HG03571 (cell line): ENCODE data around the gene OSBPL10.

Experiments
- ATAC-seq: cut with Tn5 transposase; IDR thresholded peaks from one replicate; pipeline ENCODE4 v1.9.1; 2021; ENCODE audit not compliant: unreplicated experiment

OSBPL10 gene

GRCh38 chr3:31960793-31961431 is 20.1 kb downstream of the OSBPL10 start:
- ATAC-seq = peak; percentile 65

- peak; percentile 31 for ATAC-seq
These were observed 20.9 kb downstream of the OSBPL10 start for GRCh38 chr3:31959951-31960792.

GRCh38 chr3:31959251-31959650 is 21.8 kb downstream of the OSBPL10 start:
- no peak for ATAC-seq

DNA sequence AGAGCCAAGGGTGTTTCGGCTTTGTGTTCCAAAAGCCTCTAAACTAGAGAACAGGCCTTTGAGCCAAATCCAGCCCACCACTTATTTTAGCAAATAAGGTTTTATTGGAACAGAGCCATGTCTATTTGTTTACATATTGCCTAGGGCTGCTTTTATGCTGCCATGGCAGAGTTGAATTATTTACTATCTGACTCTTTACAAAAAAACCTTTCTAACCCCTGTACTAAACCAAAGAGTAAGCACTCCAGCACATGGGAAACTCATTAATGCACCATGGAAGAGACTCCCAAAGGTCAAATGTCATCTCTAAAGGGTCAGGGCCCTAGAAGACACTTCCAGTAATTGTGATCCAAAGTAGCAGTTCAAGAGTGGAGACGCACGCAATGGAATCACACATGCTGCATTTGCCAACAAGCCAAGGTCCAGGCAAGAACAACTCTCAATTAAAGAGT is 22.3 kb downstream of the OSBPL10 start:
- ATAC-seq = no peak

DNA sequence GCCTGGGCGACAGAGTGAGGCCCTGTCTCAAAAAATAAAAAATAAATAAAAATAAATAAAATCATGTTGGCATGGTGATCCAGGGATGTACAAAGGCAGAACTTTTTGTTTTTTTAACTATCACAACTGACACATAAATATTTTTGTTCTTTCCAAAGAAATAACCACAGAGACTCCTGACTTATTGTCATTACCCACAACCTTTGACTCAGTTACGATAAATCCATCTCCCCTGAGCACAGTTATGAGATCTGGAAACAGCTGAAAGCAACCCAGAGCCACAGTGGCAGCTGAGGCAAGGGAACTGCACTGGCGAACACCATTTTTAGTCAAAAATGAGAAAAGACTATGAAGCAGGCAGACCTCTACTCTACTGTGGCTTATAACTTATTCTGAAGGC is 24.0 kb downstream of the OSBPL10 start:
- no peak for ATAC-seq

DNA sequence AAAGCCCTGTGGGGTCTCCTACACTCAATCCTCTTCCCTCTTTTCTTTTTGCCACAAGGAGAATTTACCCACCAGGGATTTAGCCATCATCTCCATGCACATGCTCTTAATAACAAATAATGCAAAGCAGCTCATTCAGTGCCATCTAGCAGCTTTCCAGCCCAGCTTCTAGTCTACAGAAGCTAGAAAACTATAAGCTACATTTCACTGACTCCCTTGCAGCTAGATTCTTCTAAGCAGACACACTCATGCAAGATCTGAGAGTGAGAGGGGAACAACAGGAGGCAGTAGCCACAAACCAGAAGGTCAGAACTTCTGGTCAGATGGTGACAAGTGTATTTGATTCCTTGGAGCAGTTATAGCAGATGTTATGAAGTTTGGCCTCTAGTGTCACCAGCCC is 25.5 kb downstream of the OSBPL10 start:
- ATAC-seq = no peak

DNA sequence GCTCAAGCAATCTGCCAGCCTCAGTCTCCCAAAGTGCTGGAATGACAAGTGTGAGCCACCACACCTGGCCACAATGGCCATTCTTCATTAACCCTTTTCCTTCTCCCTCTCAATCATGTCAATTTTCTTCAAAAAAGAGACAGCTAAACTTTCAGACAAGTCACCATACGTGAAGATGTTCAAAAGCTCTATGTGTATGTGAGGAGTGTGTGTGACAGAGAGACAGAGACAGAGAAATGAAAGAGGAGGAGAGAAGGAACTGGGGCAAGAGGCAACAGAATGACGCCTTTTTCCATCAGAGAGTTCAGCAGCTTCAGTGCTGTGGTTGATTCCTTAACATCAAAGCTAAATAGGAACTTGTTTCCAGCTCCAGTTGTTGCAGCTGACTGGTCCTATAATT is 27.4 kb downstream of the OSBPL10 start:
- no peak for ATAC-seq

DNA sequence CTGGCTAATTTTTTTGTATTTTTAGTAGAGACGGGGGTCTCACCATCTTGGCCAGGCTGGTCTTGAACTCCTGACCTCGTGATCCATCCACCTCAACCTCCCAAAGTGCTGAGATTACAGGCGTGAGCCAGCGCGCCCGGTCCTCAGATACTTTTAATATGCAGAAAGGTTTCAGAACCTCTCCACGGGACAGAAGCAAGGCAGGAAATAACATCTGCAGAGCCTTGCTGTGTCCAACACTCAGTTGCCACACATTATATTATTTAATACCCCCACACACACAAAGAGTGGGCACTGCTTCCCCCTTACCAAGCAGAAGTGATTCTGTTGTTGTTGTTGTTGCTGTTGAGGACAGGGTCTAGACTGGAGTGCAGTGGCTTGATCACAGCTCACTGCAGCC is 28.0 kb downstream of the OSBPL10 start:
- ATAC-seq = no peak

GRCh38 chr3:31952205-31952604 is 28.9 kb downstream of the OSBPL10 start:
- peak; percentile 83 for ATAC-seq

DNA sequence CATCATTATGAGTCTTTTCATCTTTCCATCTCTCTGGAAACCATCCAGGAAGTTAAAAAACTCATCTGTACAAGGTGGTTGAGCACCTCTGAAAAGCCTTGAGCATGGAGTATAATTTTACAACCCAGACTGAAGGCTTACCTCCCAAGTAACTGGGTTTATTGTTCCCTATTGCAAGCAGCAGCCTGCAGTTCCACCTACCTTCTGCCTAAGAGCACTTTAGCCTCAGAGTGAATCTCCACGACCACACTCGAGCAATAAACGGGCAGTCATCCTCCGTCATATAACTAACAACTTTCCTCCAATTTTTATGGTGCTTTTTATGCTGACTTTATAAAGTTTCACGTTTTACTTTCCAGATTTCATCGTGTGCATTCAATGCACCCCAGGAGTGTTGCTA is 32.8 kb downstream of the OSBPL10 start:
- ATAC-seq = no peak

GRCh38 chr3:31947671-31948091 is 33.4 kb downstream of the OSBPL10 start:
- ATAC-seq = no peak

DNA sequence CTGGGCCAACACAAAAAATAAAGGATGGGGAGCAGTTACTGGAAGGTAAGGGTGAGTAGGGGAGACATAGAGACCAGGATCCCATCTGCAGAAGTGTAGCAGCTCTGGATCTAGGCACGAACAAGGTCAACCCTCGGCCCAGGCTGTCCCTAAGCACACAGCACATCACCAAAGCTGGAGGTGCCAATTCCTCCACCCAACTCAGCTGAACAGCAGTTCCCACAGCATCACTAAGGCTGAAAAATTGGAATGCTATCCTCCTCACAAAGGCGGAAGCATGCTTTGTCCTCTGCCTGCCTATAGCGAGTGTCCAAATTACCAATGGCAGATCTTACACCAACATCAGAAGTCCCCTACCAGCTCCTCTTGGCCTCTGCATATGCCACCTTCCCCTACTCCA is 33.9 kb downstream of the OSBPL10 start:
- ATAC-seq = no peak

DNA sequence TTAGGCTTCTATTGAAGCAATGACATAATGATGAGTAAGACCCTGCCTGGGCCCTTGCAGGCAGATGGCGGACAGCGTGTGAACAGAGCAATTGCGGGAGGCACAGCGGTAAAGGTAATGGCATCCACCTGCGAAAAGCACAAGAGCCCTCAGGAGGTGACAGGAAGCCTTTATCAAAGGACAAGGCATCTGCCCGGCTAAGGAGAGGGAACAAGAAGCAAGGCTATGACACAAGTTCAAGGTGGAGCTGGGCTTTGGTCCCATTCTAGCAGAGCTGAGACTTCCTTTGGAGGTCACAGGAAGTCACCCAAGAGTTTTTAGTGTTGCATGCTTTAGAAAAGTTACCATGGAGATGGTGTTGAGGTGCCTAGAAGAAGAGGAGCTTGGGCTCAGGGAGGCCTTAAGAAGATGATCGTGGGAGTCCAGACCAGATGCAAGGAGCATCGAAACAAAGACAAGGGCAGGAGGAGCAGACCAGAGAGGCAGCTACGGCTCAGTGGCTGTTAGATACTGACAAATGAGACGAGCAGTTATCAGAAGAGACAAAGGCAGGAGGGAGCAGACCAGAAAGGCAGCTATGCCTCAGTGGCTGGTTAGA is 34.5 kb downstream of the OSBPL10 start:
- no peak for ATAC-seq

DNA sequence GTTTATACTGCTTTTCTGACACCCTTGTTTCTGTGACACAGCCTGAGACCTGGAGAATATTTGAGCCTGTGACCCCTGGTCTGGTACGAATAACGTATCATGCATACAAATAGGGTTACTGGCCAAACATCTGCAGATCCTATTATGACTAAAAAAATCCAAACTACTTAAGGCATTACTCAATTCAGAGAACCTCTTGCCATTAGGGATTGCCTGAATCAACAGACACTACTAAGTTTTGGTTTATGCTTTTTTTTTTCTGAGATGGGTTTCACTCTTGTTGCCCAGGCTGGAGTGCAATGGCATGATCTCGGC is 35.4 kb downstream of the OSBPL10 start:
- no peak for ATAC-seq

GRCh38 chr3:31943041-31943440 is 38.0 kb downstream of the OSBPL10 start:
- no peak for ATAC-seq

GRCh38 chr3:31942446-31942845 is 38.6 kb downstream of the OSBPL10 start:
- no peak for ATAC-seq

- ATAC-seq = no peak
These were observed 43.8 kb downstream of the OSBPL10 start for GRCh38 chr3:31937225-31937624.

GRCh38 chr3:31936420-31937060 is 44.5 kb downstream of the OSBPL10 start:
- ATAC-seq = no peak

DNA sequence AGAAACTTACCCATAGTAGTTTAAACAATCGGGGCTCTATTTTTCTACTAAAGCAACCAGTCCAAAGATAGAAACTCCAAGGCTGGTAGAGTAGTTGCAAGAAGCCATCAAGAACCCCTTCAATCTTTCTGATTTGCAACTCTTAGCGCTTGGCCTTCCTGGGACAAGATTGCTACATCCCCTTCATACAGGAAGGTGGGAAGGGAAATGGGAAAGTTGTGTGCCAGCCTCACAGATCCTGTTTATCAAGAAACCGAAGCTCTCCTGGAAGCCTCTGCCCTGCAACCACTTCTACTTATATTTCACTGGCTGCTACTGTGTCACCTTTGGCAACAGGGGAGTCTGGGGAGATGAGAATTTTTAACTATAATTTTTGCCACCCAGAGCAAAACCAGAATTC is 46.2 kb downstream of the OSBPL10 start:
- no peak for ATAC-seq

DNA sequence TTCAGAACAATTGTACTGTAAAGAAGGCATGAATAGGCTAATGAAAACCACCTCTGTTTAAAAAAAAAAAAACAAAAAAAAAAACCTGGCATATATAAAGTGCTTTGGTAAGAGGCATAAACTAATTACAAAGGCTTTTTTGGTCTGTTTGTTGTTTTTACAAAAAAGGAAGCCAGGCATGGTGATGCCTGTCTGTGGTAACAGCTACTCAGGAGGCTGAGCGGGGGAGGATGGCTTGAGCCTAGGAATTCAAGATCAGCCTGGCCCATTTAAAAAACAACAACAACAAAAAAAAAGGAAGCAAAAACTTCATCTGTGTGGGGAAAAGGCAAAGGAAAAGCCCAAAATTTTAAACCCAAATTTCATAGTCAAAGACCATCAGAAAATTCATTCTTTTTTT is 47.0 kb downstream of the OSBPL10 start:
- no peak for ATAC-seq

DNA sequence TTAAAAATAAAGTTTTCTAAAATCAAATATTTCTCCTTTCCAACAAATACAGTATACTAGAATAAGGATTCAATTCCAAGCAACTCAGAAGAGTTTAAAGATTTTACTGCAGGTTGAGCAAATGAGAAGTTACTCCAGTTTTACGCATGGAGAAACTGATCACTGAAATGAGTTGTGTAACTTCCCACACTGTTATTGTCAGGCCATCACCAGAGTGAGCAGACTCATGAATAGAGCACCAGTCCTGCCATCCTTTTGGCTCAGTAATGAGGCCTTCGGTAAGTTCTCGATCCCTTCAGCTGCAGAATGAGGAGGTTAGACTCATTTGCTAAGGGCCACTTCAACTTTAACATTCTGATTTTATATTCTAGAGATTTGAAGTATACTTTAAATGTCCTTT is 48.1 kb downstream of the OSBPL10 start:
- ATAC-seq = no peak
